Activated T-cell treated with anti-CD3 and anti-CD28 coated beads, Interleukin-2, amount 50 U/mL, for 24 hours (primary cell): Measurements from ENCODE around the gene PGLYRP1.

Experiments used
- DNase-seq: peaks from one replicate; pipeline ENCODE4 v3.0.0-alpha.2; 2020
- H3K27ac Mint-ChIP-seq: 2 replicates; pipeline ENCODE4 v1.8.0; 2020; ENCODE audit warnings: mild to moderate bottlenecking, mixed read lengths
- H3K27me3 Mint-ChIP-seq: 2 replicates; pipeline ENCODE4 v1.8.0; 2020; ENCODE audit warnings: mixed read lengths
- H3K36me3 Mint-ChIP-seq: 2 replicates; pipeline ENCODE4 v1.8.0; 2020; ENCODE audit warnings: low read depth, mixed read lengths
- H3K4me1 Mint-ChIP-seq: 2 replicates; pipeline ENCODE4 v1.8.0; 2020; ENCODE audit warnings: low read depth, mixed read lengths
- H3K4me3 Mint-ChIP-seq: 2 replicates; pipeline ENCODE4 v1.8.0; 2020; ENCODE audit warnings: mild to moderate bottlenecking, moderate library complexity, mixed read lengths
- H3K9me3 Mint-ChIP-seq: 2 replicates; pipeline ENCODE4 v1.8.0; 2020; ENCODE audit warnings: mixed read lengths

PGLYRP1 gene

DNA sequence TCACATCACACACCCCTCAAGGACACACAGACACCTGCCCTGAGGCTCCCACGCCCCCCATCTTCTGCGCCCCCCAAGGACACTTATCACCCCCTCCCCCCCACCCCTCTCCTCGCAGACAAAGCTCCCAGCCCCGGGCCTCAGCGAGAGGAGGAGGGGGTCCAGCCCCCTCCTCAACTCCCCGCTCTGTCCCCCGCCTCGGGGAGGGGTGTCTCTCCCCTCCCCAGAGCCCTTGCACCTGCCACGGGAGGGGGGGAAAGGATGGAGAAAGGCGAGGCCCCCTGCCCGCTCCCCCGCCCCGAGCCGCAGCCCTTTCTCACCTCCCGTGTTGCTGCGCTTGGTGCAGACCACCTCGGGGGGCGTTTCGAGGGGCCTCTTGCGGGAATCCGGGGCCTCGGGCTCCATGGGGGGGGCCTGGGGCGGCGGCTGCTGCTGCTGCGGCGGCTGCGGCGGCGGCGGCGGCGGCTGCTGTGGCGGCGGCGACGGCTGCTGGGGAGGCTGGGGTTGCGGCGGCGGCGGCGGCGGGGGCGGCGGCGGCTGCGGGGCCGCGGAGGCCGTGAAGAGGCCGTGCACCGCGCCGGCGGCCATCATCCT, 49.8 kb downstream of the PGLYRP1 start:
- Mint-ChIP-seq H3K27ac (no peak overlapping the region), H3K27me3 (peaks cover 83% of the 10 kb centered on the region), H3K4me3 (no peak overlapping the region)

GRCh38 chr19:45972081-45972946, 50.5 kb downstream of the PGLYRP1 start:
- H3K27me3 Mint-ChIP-seq, result peaks cover 78% of the 10 kb centered on the region
- no peaks in the 10 kb centered on the region for H3K36me3 Mint-ChIP-seq
- peaks cover 14% of the 10 kb centered on the region for H3K4me1 Mint-ChIP-seq
- no peak overlapping the region for H3K27ac Mint-ChIP-seq
- peak; percentile 39 for DNase-seq
- H3K9me3 Mint-ChIP-seq, result no peaks in the 10 kb centered on the region
- no peak overlapping the region for H3K4me3 Mint-ChIP-seq

More for the DNA sequence above, 49.8 kb downstream of the PGLYRP1 start:
- no peaks in the 10 kb centered on the region for H3K9me3 Mint-ChIP-seq
- H3K36me3 Mint-ChIP-seq, result no peaks in the 10 kb centered on the region
- no peak for DNase-seq
- peaks cover 14% of the 10 kb centered on the region for H3K4me1 Mint-ChIP-seq

DNA sequence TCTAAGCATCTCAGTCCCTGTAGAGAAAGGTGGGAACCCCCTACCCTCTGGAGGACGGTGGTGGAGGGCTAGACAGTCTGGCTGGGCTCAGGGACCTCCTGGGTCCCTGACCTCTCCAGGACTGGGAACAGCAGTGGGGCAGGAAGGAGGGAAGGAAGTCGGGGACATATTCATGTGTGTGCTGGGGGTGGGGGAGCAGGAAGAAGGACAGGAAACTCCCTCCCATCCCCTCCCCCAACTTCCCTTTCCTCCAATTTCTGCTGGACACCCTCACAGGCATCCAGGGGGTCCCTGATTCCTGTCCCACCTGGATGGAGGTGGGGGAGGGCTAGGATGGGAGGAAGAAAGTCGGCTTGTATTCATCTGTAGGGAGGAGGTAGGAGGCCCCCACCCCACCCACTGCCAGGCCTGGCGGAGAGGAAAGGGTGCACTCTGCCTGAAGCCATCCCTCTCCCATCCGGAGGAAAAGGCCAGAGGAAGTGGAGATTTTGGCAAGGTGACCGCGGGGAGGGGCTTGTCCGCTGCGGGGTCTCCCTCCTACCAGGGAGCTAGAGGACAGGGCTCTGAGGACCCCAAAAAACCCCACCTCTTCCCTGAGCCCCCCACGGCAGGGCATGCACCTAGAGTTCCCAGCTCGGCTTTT, 51.5 kb downstream of the PGLYRP1 start:
- H3K4me3 Mint-ChIP-seq, result no peak overlapping the region
- H3K36me3 Mint-ChIP-seq, result no peaks in the 10 kb centered on the region
- DNase-seq, result no peak
- peaks cover 14% of the 10 kb centered on the region for H3K4me1 Mint-ChIP-seq
- H3K9me3 Mint-ChIP-seq, result no peaks in the 10 kb centered on the region
- no peak overlapping the region for H3K27ac Mint-ChIP-seq
- H3K27me3 Mint-ChIP-seq, result peaks cover 77% of the 10 kb centered on the region

DNA sequence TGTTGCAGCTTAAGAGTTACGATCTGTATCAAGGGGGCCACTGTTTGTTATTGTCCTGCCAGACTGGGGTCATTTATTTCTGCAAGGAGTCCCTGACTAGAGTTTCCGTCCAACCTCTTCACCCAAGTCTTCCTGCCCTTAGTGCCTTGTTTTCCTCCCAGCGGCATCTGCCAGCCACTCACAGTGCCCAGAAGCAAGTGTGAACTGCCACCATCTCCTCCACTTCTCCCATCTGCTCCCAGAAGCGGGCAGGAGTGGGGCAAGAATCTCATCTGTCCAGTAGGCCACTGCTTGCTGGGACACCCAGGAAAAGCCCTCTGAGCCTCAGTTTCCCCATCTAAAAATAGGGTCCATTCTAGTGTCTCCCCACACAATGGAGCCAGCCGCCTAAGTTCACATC, 53.2 kb downstream of the PGLYRP1 start:
- no peak for DNase-seq
- Mint-ChIP-seq H3K9me3 (no peaks in the 10 kb centered on the region), H3K36me3 (no peaks in the 10 kb centered on the region), H3K27me3 (peaks cover 66% of the 10 kb centered on the region), H3K4me1 (peaks cover 14% of the 10 kb centered on the region), H3K4me3 (no peak overlapping the region), H3K27ac (no peak overlapping the region)
